Measurements from ENCODE around the gene GPRC5A. TPM values are rescaled to one million over a fixed set of nuclear protein-coding genes. Genes with fewer than 3 reads are reported as not detected.

GPRC5A gene
- total and polyA plus RNA-seq, 2 experiments from 2014 or later, result 37.8 to 84.8 TPM

DNA sequence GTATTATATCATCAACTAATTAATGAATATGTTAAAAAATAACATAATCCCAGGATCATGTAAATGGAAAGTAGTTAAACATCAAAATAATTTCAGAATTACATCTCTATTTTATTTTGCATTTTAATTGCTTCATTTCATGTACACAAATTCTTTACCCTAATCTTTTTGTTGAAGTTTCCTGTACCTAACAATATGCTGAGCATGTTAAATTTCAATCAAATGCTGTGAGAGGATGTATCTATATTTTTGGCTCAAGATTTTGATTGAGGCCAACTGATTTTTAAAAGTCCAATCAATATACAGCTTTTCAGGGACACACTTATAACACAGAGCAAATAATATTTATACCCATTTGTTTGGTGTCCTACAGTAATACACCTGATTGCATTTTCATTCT, 54.2 kb downstream of the GPRC5A start:
- DNase-seq, result no peak
- Histone ChIP-seq H3K9ac (no peak overlapping the region), H3K4me2 (ENCODE audit: unreplicated experiment) (no peak overlapping the region), H3K9me3 (ENCODE audit: low read depth) (no peaks in the 10 kb centered on the region), H3K4me3 (no peak overlapping the region), H3F3A (ENCODE audit: insufficient read depth) (peaks cover 11% of the 10 kb centered on the region), H3K27ac (no peak overlapping the region), H3K36me3 (ENCODE audit: low read depth) (no peaks in the 10 kb centered on the region), H3K4me1 (ENCODE audit: insufficient read depth) (peaks cover 20% of the 10 kb centered on the region), H4K20me1 (ENCODE audit: insufficient read depth) (no peaks in the 10 kb centered on the region), H2AFZ (no peak overlapping the region), H3K27me3 (replicated peaks; ENCODE audit: insufficient read depth) (no peaks in the 10 kb centered on the region), H3K79me2 (ENCODE audit: insufficient read depth) (no peaks in the 10 kb centered on the region), H3K9me2 (ENCODE audit: insufficient read depth) (no peaks in the 10 kb centered on the region)
- TF ChIP-seq EZH2 (IDR thresholded peaks at IDR 0.05; ENCODE audit: insufficient read depth, poor library complexity, severe bottlenecking) (no peak), EZH2phosphoT487 (IDR thresholded peaks at IDR 0.05; ENCODE audit: insufficient read depth, low read depth) (no peak)
- in situ Hi-C loops (cut with MboI), result no loop called here

DNA sequence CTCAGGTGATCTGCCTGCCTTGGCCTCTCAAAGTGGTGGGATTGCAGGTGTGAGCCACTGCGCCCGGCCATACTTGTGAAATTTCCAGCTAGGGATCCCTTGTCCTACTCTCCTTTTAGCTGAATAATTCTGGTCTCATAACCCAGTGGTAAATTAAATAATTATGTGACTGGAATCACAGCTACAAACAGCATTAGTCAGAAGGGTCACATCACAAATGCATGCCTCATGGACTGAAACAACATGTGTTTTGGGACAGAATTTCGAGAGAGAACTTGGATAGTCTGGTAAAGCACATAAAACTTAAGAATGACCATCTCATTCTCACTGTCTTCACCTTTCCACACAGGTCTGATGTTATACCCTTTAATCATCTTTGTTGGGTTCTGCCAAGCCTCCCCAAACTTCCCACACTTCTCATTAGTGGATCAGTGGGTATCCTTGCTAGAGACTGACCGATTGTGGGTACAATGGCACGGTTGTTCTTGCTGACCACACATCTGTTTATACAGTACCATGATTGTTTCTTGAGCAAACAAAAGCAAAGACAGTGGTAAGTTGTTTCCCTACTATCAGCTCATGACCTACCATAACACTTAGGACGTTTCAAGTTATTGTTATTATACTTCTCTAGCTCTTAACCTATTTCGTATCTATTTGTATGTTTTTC, 55.5 kb downstream of the GPRC5A start:
- peak; percentile 80 for DNase-seq

DNA sequence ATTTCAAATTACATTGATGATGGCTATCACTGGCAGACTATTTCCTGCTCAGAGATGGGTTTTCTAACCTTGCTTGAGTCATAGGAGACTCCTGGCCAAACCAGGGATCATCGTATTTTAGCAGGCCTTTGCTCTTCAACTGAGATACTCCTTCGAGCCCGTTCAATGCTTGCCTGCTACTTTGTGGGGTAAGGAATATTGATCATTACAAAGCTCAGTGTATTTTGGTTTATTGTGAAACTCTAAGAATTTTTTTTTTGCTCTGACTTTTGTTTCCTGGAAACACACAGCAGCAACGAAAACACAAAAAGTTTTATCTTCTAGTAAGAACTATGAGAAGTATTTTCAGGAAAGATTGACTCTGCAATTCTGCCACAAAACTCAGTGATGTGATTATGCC, 56.5 kb downstream of the GPRC5A start:
- no peak overlapping the region for H3K27ac ChIP-seq
- no peaks in the 10 kb centered on the region for H3K79me2 ChIP-seq (ENCODE audit: insufficient read depth)
- H3K9me3 ChIP-seq (ENCODE audit: low read depth), result no peaks in the 10 kb centered on the region
- WGBS, 2 experiments (ENCODE audit: low coverage in 1 of 2, low lambda C conversion rate in 2 of 2, missing lambda C conversion rate in 2 of 2), result 78 to 80% methylated on average over 4 of the region's 4 CpGs
- H2AFZ ChIP-seq, result no peak overlapping the region
- in situ Hi-C loops (cut with MboI), result no loop called here
- no peak for TF ChIP-seq EZH2phosphoT487 (IDR thresholded peaks at IDR 0.05; ENCODE audit: insufficient read depth, low read depth)
- TF ChIP-seq EZH2 (IDR thresholded peaks at IDR 0.05; ENCODE audit: insufficient read depth, poor library complexity, severe bottlenecking), result no peak
- no peak overlapping the region for H3K4me2 ChIP-seq (ENCODE audit: unreplicated experiment)
- H4K20me1 ChIP-seq (ENCODE audit: insufficient read depth), result no peaks in the 10 kb centered on the region
- H3K4me3 ChIP-seq, result no peak overlapping the region
- no peaks in the 10 kb centered on the region for H3K36me3 ChIP-seq (ENCODE audit: low read depth)
- no peak overlapping the region for H3K9ac ChIP-seq
- peaks cover 11% of the 10 kb centered on the region for H3F3A ChIP-seq (ENCODE audit: insufficient read depth)
- H3K9me2 ChIP-seq (ENCODE audit: insufficient read depth), result no peaks in the 10 kb centered on the region
- no peaks in the 10 kb centered on the region for H3K27me3 ChIP-seq (replicated peaks; ENCODE audit: insufficient read depth)
- H3K4me1 ChIP-seq (ENCODE audit: insufficient read depth), result peaks cover 16% of the 10 kb centered on the region
- DNase-seq, result peak; percentile 40

More for the DNA sequence above, 55.5 kb downstream of the GPRC5A start:
- peaks cover 16% of the 10 kb centered on the region for H3K4me1 ChIP-seq (ENCODE audit: insufficient read depth)
- H3K9me3 ChIP-seq (ENCODE audit: low read depth), result no peaks in the 10 kb centered on the region
- H3K4me2 ChIP-seq (ENCODE audit: unreplicated experiment), result no peak overlapping the region
- H3K27me3 ChIP-seq (replicated peaks; ENCODE audit: insufficient read depth), result no peaks in the 10 kb centered on the region
- peaks cover 11% of the 10 kb centered on the region for H3F3A ChIP-seq (ENCODE audit: insufficient read depth)
- H3K9me2 ChIP-seq (ENCODE audit: insufficient read depth), result no peaks in the 10 kb centered on the region
- WGBS, 2 experiments (ENCODE audit: low coverage in 1 of 2, low lambda C conversion rate in 2 of 2, missing lambda C conversion rate in 2 of 2), result 46 to 51% methylated on average over 7 of the region's 7 CpGs
- in situ Hi-C loops (cut with MboI), result no loop called here
- peak overlapping the region; percentile 16 for H3K27ac ChIP-seq
- no peak overlapping the region for H3K9ac ChIP-seq
- no peaks in the 10 kb centered on the region for H4K20me1 ChIP-seq (ENCODE audit: insufficient read depth)
- TF ChIP-seq EZH2 (IDR thresholded peaks at IDR 0.05; ENCODE audit: insufficient read depth, poor library complexity, severe bottlenecking), result no peak
- no peak for TF ChIP-seq EZH2phosphoT487 (IDR thresholded peaks at IDR 0.05; ENCODE audit: insufficient read depth, low read depth)
- no peak overlapping the region for H3K4me3 ChIP-seq
- H3K36me3 ChIP-seq (ENCODE audit: low read depth), result no peaks in the 10 kb centered on the region
- H2AFZ ChIP-seq, result no peak overlapping the region
- no peaks in the 10 kb centered on the region for H3K79me2 ChIP-seq (ENCODE audit: insufficient read depth)

DNA sequence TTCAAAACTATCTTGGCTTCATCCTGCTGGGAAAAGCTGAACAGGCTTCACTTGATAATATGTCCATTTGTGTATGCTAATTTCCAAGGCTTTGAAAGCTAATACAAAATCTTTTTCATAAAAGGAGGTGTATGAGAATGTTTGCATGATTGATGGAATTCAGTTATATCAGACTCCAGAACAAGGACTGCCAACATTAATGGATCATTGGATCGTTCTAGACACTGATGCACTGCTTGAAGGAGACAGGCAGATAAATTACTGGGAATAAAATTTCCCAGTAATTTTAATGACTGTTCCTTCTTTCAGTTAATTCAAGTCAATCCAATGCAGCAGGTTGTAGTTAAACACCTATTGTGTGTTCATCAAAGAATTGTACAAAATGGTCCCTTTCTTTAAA, 60.1 kb downstream of the GPRC5A start:
- 57 to 78% methylated on average over 1 of the region's 1 CpG for WGBS, 2 experiments (ENCODE audit: low coverage in 1 of 2, low lambda C conversion rate in 2 of 2, missing lambda C conversion rate in 2 of 2)
- Histone ChIP-seq H3F3A (ENCODE audit: insufficient read depth) (peaks cover 16% of the 10 kb centered on the region; the same call in 1 of the 2 replicates), H3K4me3 (no peak overlapping the region), H4K20me1 (ENCODE audit: insufficient read depth) (no peaks in the 10 kb centered on the region), H3K27me3 (replicated peaks; ENCODE audit: insufficient read depth) (no peaks in the 10 kb centered on the region), H3K4me2 (ENCODE audit: unreplicated experiment) (no peak overlapping the region), H3K9me2 (ENCODE audit: insufficient read depth) (no peaks in the 10 kb centered on the region), H3K9me3 (ENCODE audit: low read depth) (no peaks in the 10 kb centered on the region), H3K9ac (no peak overlapping the region), H3K79me2 (ENCODE audit: insufficient read depth) (no peaks in the 10 kb centered on the region), H3K27ac (no peak overlapping the region), H3K36me3 (ENCODE audit: low read depth) (no peaks in the 10 kb centered on the region), H2AFZ (no peak overlapping the region), H3K4me1 (ENCODE audit: insufficient read depth) (peaks cover 12% of the 10 kb centered on the region; the same call in 1 of the 2 replicates)
- TF ChIP-seq EZH2 (IDR thresholded peaks at IDR 0.05; ENCODE audit: insufficient read depth, poor library complexity, severe bottlenecking), result no peak
- TF ChIP-seq EZH2phosphoT487 (IDR thresholded peaks at IDR 0.05; ENCODE audit: insufficient read depth, low read depth), result no peak
- DNase-seq, result no peak
- in situ Hi-C loops (cut with MboI), result no loop called here

Data from GM23248 (cell line).